Ishikawa (cell line): ENCODE measurements around the gene GDAP1L1.

Experiments used
- CEBPB ChIP-seq: IDR thresholded peaks from 2 replicates; pipeline ENCODE4 v1.6.1; 2012
- CREB1 ChIP-seq: IDR thresholded peaks from 2 replicates; pipeline ENCODE4 v1.6.1; 2012; ENCODE audit warnings: low read depth
- EGR1 ChIP-seq: IDR thresholded peaks from 2 replicates; pipeline ENCODE4 v1.6.1; 2012
- EP300 ChIP-seq: IDR thresholded peaks from 2 replicates; pipeline ENCODE4 v1.6.1; 2012; ENCODE audit warnings: borderline replicate concordance
- FOXM1 ChIP-seq: IDR thresholded peaks from 2 replicates; pipeline ENCODE4 v1.6.1; 2012; ENCODE audit warnings: low read depth, borderline replicate concordance
- NFIC ChIP-seq: IDR thresholded peaks from 2 replicates; pipeline ENCODE4 v1.6.1; 2012
- RAD21 ChIP-seq: IDR thresholded peaks from 2 replicates; pipeline ENCODE4 v1.6.1; 2012; ENCODE audit warnings: low read depth
- TAF1 ChIP-seq: IDR thresholded peaks from 2 replicates; pipeline ENCODE4 v1.6.1; 2012; ENCODE audit warnings: low read depth, mild to moderate bottlenecking
- TCF12 ChIP-seq: IDR thresholded peaks from 2 replicates; pipeline ENCODE4 v1.6.1; 2012; ENCODE audit warnings: low read depth
- TEAD4 ChIP-seq: IDR thresholded peaks from 2 replicates; pipeline ENCODE4 v1.6.1; 2012
- YY1 ChIP-seq: IDR thresholded peaks from 2 replicates; pipeline ENCODE4 v1.6.1; 2012; ENCODE audit warnings: low read depth
- ZBTB7A ChIP-seq: IDR thresholded peaks from 2 replicates; pipeline ENCODE4 v1.6.1; 2012; ENCODE audit warnings: low read depth
- TF ChIP-seq, protein P1 (sequence below): IDR thresholded peaks from 2 replicates; pipeline ENCODE4 v1.6.1; 2012
- TF ChIP-seq, protein P2 (sequence below): IDR thresholded peaks from 2 replicates; pipeline ENCODE4 v1.6.1; 2012
- TF ChIP-seq, protein P3 (sequence below): IDR thresholded peaks from 2 replicates; pipeline ENCODE4 v1.6.1; 2012; ENCODE audit warnings: low read depth, mild to moderate bottlenecking

The GDAP1L1 gene

DNA sequence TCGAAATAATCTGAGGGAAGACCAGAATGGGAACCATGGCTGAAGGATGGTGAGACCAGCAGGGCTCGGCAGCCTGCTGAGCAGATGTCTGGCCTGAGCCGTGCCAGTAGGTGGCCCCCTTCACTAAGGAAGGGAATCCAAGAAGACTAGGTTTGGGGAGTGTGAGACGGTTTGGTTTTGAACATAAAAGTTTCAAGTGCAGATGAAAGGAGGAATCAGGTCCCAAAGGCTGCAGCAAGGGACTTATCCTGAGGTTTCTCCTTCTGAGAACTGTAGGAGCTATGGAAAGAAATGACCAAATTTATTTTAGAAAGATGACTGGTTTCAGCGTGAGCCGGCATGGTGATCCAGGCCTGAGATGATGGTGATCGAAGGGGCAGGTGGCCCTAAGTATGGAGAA lies 32.0 kb upstream of the GDAP1L1 start:
- no peak for TF ChIP-seq NFIC
- no peak for TF ChIP-seq CREB1
- no peak for TF ChIP-seq EGR1
- peak; percentile 85 for TF ChIP-seq RAD21
- no peak for TF ChIP-seq EP300

- peak; percentile 97 for TF ChIP-seq RAD21
- TF ChIP-seq YY1 = no peak
These were observed 29.6 kb upstream of the GDAP1L1 start for GRCh38 chr20:44217342-44218092.

GRCh38 chr20:44218446-44218845 lies 28.7 kb upstream of the GDAP1L1 start:
- TF ChIP-seq TEAD4 (no peak), TCF12 (no peak), NFIC (no peak), RAD21 (no peak), TAF1 (no peak), YY1 (no peak), CEBPB (no peak)
- TF ChIP-seq, protein P1, sequence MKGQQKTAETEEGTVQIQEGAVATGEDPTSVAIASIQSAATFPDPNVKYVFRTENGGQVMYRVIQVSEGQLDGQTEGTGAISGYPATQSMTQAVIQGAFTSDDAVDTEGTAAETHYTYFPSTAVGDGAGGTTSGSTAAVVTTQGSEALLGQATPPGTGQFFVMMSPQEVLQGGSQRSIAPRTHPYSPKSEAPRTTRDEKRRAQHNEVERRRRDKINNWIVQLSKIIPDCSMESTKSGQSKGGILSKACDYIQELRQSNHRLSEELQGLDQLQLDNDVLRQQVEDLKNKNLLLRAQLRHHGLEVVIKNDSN = no peak

- TF ChIP-seq, protein P1 = no peak
- TF ChIP-seq EP300 (no peak), CEBPB (no peak), TCF12 (no peak), YY1 (no peak), FOXM1 (no peak), ZBTB7A (no peak), CREB1 (no peak)
- TF ChIP-seq, protein P2, sequence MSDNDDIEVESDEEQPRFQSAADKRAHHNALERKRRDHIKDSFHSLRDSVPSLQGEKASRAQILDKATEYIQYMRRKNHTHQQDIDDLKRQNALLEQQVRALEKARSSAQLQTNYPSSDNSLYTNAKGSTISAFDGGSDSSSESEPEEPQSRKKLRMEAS = no peak
These were observed 27.9 kb upstream of the GDAP1L1 start for GRCh38 chr20:44219170-44219730.

GRCh38 chr20:44219791-44220190 lies 27.3 kb upstream of the GDAP1L1 start:
- TF ChIP-seq, protein P2 = no peak
- no peak for TF ChIP-seq TAF1
- TF ChIP-seq EGR1 = no peak
- TF ChIP-seq EP300 = no peak
- TF ChIP-seq, protein P3, sequence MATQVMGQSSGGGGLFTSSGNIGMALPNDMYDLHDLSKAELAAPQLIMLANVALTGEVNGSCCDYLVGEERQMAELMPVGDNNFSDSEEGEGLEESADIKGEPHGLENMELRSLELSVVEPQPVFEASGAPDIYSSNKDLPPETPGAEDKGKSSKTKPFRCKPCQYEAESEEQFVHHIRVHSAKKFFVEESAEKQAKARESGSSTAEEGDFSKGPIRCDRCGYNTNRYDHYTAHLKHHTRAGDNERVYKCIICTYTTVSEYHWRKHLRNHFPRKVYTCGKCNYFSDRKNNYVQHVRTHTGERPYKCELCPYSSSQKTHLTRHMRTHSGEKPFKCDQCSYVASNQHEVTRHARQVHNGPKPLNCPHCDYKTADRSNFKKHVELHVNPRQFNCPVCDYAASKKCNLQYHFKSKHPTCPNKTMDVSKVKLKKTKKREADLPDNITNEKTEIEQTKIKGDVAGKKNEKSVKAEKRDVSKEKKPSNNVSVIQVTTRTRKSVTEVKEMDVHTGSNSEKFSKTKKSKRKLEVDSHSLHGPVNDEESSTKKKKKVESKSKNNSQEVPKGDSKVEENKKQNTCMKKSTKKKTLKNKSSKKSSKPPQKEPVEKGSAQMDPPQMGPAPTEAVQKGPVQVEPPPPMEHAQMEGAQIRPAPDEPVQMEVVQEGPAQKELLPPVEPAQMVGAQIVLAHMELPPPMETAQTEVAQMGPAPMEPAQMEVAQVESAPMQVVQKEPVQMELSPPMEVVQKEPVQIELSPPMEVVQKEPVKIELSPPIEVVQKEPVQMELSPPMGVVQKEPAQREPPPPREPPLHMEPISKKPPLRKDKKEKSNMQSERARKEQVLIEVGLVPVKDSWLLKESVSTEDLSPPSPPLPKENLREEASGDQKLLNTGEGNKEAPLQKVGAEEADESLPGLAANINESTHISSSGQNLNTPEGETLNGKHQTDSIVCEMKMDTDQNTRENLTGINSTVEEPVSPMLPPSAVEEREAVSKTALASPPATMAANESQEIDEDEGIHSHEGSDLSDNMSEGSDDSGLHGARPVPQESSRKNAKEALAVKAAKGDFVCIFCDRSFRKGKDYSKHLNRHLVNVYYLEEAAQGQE = no peak
- no peak for TF ChIP-seq TCF12
- TF ChIP-seq FOXM1 = no peak
- TF ChIP-seq YY1 = no peak
- no peak for TF ChIP-seq NFIC
- TF ChIP-seq CREB1 = no peak
- TF ChIP-seq, protein P1 = no peak
- TF ChIP-seq ZBTB7A = no peak
- no peak for TF ChIP-seq TEAD4
- TF ChIP-seq RAD21 = no peak
- no peak for TF ChIP-seq CEBPB

GRCh38 chr20:44221368-44221954 lies 25.6 kb upstream of the GDAP1L1 start:
- TF ChIP-seq TAF1 (no peak), YY1 (no peak), TEAD4 (no peak), CREB1 (no peak), CEBPB (no peak), FOXM1 (no peak), EP300 (no peak), EGR1 (no peak), ZBTB7A (no peak), TCF12 (no peak), NFIC (no peak), RAD21 (no peak)
- TF ChIP-seq, protein P2 = no peak
- TF ChIP-seq, protein P3 = no peak
- TF ChIP-seq, protein P1 = no peak
